ENCODE measurements around the gene HMGXB3.
"Not testable (repeated sequence)": the region's sequence is repeated elsewhere in the genome, so short reads cannot be mapped to it uniquely, and the experiment has no call there.

Gene HMGXB3

GRCh38 chr5:150084754-150085153 lies 84.2 kb downstream of the HMGXB3 start:
- H3K4me3 ChIP-seq (ENCODE audit: insufficient read depth, low read depth, low read length); H3K9me3 ChIP-seq (ENCODE audit: control insufficient read depth, low read length); H3K27me3 ChIP-seq (ENCODE audit: control insufficient read depth, insufficient read depth, low read length, poor library complexity, severe bottlenecking); H3K27ac ChIP-seq (ENCODE audit: insufficient read depth, low read depth, low read length, poor library complexity, severe bottlenecking); H3K36me3 ChIP-seq (ENCODE audit: control insufficient read depth, insufficient read depth, low read length): not testable (repeated sequence)
- peaks cover 11% of the 10 kb centered on the region for H3K4me1 ChIP-seq (ENCODE audit: control insufficient read depth, insufficient read depth, low read length)
- WGBS, 2 experiments: 93 to 96% methylated on average over 6 of the region's 6 CpGs

DNA sequence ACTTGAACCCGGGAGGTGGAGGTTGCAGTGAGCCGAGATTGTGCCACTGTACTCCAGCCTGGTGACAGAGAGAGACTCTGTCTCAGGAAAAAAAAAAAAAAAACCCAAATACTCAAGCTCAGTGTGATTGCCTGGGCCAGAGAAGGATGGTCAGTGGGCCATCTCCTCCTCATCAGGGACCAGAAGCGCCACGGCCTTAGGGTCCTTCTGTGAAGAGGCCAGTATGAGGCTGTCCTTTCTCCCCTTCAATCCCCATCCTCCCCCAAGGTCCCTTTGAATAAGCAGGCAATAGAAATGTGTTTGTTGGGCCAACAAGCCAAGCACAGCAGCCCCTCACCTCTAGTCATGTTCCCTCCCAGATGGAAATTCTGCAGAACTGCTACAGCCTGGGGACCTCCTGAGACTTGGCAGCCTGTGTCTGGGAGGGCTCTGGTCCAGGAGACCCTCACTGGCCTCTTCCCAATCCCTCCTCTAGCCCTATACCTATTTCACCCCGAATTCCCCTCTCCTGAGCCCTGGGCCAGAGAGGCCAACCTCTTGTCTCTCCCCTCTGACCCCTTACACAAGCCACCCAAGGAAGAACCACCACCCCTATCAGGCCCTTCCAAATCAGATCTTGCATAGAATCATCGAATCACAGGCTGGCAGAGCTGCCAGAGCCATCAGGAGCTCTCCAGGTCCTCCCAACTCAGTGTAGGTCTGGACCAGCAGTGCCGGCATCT lies 84.8 kb downstream of the HMGXB3 start:
- no peak overlapping the region for H3K27ac ChIP-seq (ENCODE audit: insufficient read depth, low read depth, low read length, poor library complexity, severe bottlenecking)
- no peaks in the 10 kb centered on the region for H3K27me3 ChIP-seq (ENCODE audit: control insufficient read depth, insufficient read depth, low read length, poor library complexity, severe bottlenecking)
- H3K4me1 ChIP-seq (ENCODE audit: control insufficient read depth, insufficient read depth, low read length): peaks cover 11% of the 10 kb centered on the region
- H3K4me3 ChIP-seq (ENCODE audit: insufficient read depth, low read depth, low read length): no peak overlapping the region
- WGBS, 2 experiments: 86 to 90% methylated on average over 7 of the region's 7 CpGs
- no peaks in the 10 kb centered on the region for H3K36me3 ChIP-seq (ENCODE audit: control insufficient read depth, insufficient read depth, low read length)
- H3K9me3 ChIP-seq (ENCODE audit: control insufficient read depth, low read length): no peaks in the 10 kb centered on the region

DNA sequence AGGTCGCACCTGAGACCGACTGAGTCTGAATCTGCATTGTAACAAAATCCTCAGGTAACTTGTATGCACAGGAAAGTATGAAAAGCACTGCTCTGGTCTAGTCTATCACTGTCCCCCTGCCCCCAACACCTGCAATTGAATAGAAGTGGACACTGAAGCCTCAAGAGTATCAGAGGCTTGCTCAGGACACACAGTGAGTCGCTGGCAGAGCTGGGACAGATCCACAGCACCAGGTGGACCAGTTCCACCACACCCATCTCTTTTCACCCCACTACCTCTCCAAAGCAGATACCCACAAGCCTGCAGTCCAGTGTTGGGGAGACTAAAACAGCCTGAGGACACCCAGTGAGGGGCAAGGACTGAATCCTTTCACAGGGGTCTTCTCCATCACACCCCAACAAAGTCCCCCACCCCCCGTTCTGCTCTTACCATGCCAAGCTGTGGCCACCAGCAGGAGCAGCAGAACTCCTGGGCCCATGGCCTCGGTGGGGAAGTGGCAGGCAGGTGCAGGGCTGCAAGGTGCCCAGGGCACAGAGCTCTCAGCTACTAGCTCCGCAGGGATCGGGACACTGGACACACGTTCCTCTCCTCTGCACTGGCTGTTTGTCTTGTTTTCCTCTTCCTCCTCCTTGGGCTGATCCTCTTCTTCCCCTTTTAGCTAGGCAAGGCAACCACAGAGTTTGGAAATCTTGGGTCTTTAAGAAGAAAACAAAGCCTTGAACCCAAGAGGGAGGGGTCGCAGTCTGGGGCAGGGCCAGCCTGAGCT lies 85.6 kb downstream of the HMGXB3 start, which contains the start of gene CSF1R:
Gene CSF1R (minus strand): TSS at position 605 of the 766 bp plus-strand sequence. CDS start 127 bp downstream, at position 478.
- Histone ChIP-seq H3K36me3 (ENCODE audit: control insufficient read depth, insufficient read depth, low read length) (no peaks in the 10 kb centered on the region), H3K4me3 (ENCODE audit: insufficient read depth, low read depth, low read length) (no peak within 1 kb of the TSS), H3K27ac (ENCODE audit: insufficient read depth, low read depth, low read length, poor library complexity, severe bottlenecking) (no peak within 1 kb of the TSS), H3K27me3 (ENCODE audit: control insufficient read depth, insufficient read depth, low read length, poor library complexity, severe bottlenecking) (no peaks in the 10 kb centered on the region), H3K4me1 (ENCODE audit: control insufficient read depth, insufficient read depth, low read length) (peaks cover 11% of the 10 kb centered on the region), H3K9me3 (ENCODE audit: control insufficient read depth, low read length) (no peaks in the 10 kb centered on the region)
- WGBS, 2 experiments: 90 to 92% methylated on average over 9 of the region's 9 CpGs

GRCh38 chr5:150092159-150092787 lies 91.7 kb downstream of the HMGXB3 start:
- H3K4me3 ChIP-seq (ENCODE audit: insufficient read depth, low read depth, low read length): no peak overlapping the region
- H3K4me1 ChIP-seq (ENCODE audit: control insufficient read depth, insufficient read depth, low read length): no peaks in the 10 kb centered on the region
- H3K9me3 ChIP-seq (ENCODE audit: control insufficient read depth, low read length): no peaks in the 10 kb centered on the region
- H3K27ac ChIP-seq (ENCODE audit: insufficient read depth, low read depth, low read length, poor library complexity, severe bottlenecking): no peak overlapping the region
- no peaks in the 10 kb centered on the region for H3K36me3 ChIP-seq (ENCODE audit: control insufficient read depth, insufficient read depth, low read length)
- peaks cover 3% of the 10 kb centered on the region for H3K27me3 ChIP-seq (ENCODE audit: control insufficient read depth, insufficient read depth, low read length, poor library complexity, severe bottlenecking)
- WGBS, 2 experiments: 88 to 92% methylated on average over 3 of the region's 3 CpGs

DNA sequence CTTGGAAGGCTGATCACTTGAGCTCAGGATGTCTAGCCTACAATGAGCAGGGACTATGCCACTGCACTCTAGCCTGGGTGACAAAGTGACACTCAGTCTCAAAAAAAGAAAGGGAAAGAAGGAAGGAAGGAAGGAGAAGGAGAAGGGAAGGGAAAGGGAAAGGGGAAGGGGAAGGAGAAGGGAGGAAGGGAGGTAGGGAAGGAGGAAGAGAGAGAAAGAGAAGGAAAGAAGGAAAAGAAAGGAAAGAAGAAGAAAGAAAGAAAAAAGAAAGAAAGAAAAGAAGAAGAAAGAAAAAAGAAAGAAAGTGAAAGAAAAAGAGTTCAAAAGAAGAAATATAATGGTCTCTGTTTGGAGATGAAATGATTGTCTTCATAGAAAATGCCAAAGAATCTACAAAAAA lies 96.6 kb downstream of the HMGXB3 start:
- Histone ChIP-seq H3K36me3 (ENCODE audit: control insufficient read depth, insufficient read depth, low read length) (no peaks in the 10 kb centered on the region), H3K27ac (ENCODE audit: insufficient read depth, low read depth, low read length, poor library complexity, severe bottlenecking) (no peak overlapping the region), H3K9me3 (ENCODE audit: control insufficient read depth, low read length) (no peaks in the 10 kb centered on the region), H3K4me1 (ENCODE audit: control insufficient read depth, insufficient read depth, low read length) (no peaks in the 10 kb centered on the region), H3K27me3 (ENCODE audit: control insufficient read depth, insufficient read depth, low read length, poor library complexity, severe bottlenecking) (no peaks in the 10 kb centered on the region), H3K4me3 (ENCODE audit: insufficient read depth, low read depth, low read length) (no peak overlapping the region)

GRCh38 chr5:150101023-150101422 lies 100.5 kb downstream of the HMGXB3 start:
- Histone ChIP-seq H3K4me3 (ENCODE audit: insufficient read depth, low read depth, low read length) (no peak overlapping the region), H3K4me1 (ENCODE audit: control insufficient read depth, insufficient read depth, low read length) (no peaks in the 10 kb centered on the region), H3K36me3 (ENCODE audit: control insufficient read depth, insufficient read depth, low read length) (no peaks in the 10 kb centered on the region), H3K27me3 (ENCODE audit: control insufficient read depth, insufficient read depth, low read length, poor library complexity, severe bottlenecking) (no peaks in the 10 kb centered on the region), H3K27ac (ENCODE audit: insufficient read depth, low read depth, low read length, poor library complexity, severe bottlenecking) (no peak overlapping the region), H3K9me3 (ENCODE audit: control insufficient read depth, low read length) (no peaks in the 10 kb centered on the region)
- WGBS, 2 experiments: 79 to 81% methylated on average over 6 of the region's 6 CpGs

Measured in ectodermal cell (in vitro differentiated cells).